GM12873 (cell line): ENCODE data around the gene HSFX3.

Experiments
- TF ChIP-seq, protein P1 (sequence below): IDR thresholded peaks from 2 replicates; pipeline ENCODE4 v1.5.1; 2012; ENCODE audit warnings: low read depth, mild to moderate bottlenecking, moderate library complexity, low read length, control low read depth; ENCODE audit not compliant: insufficient read depth; ENCODE audit errors: missing control alignments

Gene HSFX3

DNA sequence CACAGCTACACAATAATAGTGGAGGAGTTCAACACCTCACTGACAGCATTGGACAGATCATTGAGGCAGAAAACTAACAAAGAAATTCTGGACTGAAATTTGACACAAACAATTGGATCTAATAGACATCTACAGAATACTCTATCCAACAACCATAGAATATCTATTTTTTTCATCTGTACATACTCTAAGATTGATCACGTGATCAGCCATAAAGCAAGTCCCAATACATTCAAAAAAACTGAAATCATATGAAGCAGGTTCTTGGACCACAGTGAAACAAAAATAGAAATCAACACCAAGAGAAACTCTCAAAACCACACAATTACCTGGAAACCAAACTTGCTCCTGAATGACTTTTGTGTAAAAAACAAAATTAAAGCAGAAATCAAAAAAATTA lies 32.4 kb downstream of the HSFX3 start:
- TF ChIP-seq, protein P1, sequence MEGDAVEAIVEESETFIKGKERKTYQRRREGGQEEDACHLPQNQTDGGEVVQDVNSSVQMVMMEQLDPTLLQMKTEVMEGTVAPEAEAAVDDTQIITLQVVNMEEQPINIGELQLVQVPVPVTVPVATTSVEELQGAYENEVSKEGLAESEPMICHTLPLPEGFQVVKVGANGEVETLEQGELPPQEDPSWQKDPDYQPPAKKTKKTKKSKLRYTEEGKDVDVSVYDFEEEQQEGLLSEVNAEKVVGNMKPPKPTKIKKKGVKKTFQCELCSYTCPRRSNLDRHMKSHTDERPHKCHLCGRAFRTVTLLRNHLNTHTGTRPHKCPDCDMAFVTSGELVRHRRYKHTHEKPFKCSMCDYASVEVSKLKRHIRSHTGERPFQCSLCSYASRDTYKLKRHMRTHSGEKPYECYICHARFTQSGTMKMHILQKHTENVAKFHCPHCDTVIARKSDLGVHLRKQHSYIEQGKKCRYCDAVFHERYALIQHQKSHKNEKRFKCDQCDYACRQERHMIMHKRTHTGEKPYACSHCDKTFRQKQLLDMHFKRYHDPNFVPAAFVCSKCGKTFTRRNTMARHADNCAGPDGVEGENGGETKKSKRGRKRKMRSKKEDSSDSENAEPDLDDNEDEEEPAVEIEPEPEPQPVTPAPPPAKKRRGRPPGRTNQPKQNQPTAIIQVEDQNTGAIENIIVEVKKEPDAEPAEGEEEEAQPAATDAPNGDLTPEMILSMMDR: no peak

DNA sequence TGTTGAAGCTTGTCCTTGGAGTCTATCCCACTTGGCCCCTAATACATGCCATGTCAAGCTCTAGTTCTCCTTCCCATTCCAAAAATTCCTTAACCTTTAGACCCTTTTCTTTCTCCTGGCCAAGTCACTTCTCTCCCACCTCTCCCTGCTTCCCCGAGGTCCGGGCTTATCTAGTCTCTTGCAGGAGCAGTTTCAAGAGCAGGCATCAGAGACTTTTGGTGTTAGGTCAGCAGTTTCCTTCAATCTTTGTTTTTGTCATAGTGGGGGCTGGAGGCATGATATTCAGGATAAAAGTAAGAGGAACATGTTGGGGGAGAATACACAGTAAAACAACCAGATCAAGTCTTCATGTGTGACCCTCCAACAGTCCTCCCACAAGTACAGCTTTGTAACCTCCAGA lies 33.1 kb downstream of the HSFX3 start:
- TF ChIP-seq, protein P1: no peak

DNA sequence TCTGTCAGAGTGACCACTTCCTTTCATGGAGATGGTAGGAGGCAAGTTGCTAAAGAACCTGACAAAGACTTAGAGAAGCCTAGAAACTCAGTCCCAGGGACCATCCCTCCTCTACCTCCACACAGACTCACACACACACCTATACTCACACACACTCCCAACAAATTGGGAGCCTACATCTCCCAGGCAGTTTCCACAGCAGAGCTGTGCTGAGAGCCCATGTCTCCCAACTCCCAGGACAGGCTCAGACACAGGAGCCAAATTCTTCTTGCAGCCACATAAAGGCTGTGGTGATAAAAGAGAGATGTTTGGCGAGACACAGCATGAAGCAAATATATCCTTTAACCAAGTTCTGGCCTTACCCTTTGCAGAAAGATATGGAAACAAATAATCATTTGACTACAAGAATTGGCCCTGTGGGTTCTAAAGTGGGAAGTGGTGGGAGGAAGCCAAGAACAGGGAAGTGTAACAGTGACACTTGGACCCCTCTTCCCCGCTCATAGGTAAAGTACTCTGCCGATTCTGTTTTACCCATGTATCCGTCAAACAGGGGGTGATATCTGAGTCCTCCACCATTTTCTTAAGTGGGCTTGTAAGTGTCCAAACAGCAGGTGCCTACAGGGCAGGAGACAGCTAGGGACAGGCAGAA lies 33.6 kb downstream of the HSFX3 start:
- TF ChIP-seq, protein P1: no peak

DNA sequence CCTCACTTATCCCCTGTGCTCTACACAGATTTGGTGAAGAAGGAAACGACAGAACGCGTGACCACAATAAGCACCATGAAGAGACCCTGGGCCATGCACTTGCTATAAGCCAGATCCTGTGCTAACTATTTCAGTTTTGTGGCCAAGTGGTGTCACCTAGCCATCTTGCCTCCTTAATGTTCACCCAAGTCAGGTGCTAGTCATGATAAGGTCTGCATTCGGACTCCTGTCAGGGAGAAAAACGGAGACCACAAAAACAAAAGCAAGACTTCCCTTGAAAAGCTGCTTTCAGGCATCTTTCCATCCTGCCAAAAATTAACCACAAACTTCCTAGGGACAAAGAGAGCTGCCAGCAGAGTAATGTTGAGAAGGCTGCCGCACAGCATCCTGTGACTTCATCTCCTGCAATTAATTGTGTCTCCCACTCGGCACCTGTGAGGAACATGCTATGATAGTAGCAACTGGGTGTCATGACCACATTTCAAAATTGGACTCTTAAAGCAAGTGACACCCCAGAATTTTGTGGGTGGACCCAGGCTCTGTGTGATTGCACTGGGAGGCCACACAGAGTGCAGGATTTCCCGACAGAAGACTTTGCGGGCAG lies 35.8 kb downstream of the HSFX3 start:
- TF ChIP-seq, protein P1: no peak

DNA sequence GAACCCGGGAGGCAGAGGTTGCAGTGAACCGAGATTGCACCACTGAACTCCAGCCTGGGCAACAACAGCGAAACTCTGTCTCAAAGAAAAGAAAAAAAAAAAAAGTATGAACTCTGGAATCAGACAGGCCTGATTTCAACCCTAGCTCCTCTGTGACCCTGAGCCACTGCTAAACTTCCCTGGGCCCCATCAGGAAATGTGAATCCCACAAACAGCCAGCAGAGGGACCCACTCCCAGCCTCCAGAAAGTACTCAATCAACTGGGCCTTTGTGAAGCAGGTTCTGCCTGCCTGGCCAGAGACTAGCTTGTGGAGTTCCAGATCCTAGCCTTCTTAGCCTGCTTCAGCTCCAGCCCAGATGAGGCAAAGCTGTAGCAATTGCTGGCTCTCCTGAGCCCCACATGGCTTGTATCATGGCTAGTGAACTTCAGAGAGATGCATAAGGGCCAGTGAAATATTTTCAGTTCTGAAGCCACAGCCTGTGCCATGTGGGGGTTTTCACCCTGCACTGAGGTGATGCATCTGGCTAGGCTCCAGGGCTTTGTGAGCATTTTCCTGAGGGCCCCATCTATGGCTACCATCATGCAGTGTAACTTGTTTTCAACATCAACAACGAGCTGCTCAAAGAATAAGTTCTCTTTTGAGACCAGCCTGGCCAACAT lies 37.4 kb downstream of the HSFX3 start:
- TF ChIP-seq, protein P1: peak; percentile 77

DNA sequence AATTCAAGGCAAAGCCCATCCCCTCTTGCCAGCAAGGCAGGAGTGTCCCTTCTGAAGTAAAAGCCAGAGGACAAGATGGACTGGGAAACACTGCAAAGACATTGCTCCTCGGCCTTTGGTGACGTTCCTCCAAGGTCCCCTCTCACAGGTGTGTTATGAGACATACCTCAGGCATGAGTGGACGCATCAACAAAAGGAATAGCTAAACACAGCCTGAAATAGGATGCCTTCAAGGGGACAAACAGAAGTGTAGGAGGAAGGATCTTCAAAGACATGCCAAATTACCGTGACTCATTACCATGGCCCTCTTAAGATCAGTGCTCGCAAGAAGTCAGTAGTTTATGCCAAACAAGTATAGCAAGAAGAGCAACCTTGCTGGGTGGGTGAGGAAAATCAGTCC lies 38.6 kb downstream of the HSFX3 start:
- TF ChIP-seq, protein P1: no peak

DNA sequence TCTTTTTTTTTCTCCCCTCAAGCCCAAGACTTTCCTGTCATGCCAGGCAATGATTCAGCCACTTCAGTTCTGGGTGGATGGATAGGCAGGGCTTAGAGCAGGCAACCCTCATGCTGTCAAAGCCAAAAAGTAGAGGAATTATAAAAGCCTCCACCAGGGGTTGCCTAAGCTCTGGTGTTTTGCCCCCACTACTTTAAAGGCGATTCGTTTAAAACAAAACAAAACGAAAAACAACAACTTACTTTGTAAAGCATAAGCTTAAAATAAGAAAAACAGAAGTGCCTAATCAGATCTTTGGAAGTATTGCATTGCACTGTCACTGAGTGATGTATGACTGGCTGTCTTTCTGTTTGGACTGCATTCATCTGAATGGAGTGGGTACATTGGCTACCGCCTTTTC lies 39.3 kb downstream of the HSFX3 start:
- TF ChIP-seq, protein P1: peak; percentile 34
